HG03064 (cell line): ENCODE measurements around the gene BBS1.
A peak's percentile ranks its signal among the peaks of the same experiment; 100 is the strongest.
"Not testable (repeated sequence)": the region's sequence is repeated elsewhere in the genome, so short reads cannot be mapped to it uniquely, and the experiment has no call there.

Source experiments
- ATAC-seq: cut with Tn5 transposase; IDR thresholded peaks from one replicate; pipeline ENCODE4 v1.9.1; 2021; ENCODE audit warnings: low read depth; ENCODE audit not compliant: unreplicated experiment

BBS1 gene

DNA sequence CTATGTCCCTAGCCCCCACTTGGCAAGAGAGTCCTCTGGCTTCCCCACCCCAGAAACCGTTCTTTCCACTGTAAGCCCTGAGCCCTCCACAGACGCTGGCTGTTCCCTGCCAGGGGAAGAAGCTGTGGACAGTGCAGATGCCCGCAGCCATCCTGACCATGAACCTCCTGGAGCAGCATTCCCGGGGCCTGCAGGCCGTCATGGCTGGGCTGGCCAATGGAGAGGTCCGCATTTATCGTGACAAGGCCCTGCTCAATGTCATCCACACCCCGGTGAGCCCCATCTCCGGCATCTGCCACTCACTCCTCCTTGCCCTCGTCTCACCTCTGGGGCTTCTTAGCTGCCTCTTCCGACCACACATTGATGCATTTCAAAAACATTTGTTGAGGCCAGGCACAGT lies 13.2 kb downstream of the BBS1 start:
- no peak for ATAC-seq

GRCh38 chr11:66524304-66525040 lies 14.0 kb downstream of the BBS1 start:
- ATAC-seq, result no peak

DNA sequence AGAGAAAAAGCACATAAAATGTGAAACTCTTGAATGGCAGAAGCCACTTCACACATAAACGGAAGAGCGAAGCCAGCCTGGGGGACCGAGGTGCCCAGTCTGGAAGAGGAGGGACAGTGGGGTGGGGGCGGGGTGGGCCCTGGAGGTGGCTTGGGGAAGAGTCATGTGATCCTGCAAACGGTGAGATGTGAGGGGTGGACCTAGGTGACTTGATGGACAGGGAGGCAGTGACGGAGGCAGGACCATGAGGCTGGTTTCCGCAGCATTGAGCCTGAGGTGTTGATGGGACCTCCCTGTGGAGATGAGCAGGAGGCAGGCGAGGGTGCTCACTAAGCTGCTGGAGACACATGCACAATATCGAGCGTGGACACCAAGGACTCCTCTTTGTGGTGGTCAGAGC lies 18.6 kb downstream of the BBS1 start:
- ATAC-seq, result no peak

GRCh38 chr11:66529655-66530054 lies 19.2 kb downstream of the BBS1 start:
- no peak for ATAC-seq

- no peak for ATAC-seq
Observed at GRCh38 chr11:66530927-66531709, 20.7 kb downstream of the BBS1 start.

DNA sequence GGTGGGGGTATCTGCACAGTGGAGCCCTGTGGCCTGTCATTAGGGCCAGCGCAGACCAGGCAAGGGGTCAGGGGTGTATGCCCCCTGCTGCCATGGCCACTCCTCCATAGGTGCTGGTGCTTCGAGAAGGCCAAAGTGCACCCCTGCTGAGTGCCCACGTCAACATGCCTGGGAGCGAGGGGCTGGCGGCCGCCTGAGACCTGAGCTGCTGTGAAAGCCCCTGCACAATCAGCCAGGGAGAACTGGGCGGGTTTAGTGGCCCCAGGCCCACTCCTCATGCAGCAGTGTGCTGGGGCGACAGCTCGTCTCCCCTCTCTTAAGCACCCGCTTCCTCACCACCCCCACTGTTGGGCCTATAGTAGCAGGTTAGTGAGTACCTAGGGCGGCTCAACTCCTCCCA lies 21.4 kb downstream of the BBS1 start:
- no peak for ATAC-seq

- no peak for ATAC-seq
Observed at GRCh38 chr11:66532784-66533183, 22.3 kb downstream of the BBS1 start.

- no peak for ATAC-seq
Observed at GRCh38 chr11:66539170-66539869, 28.9 kb downstream of the BBS1 start.

DNA sequence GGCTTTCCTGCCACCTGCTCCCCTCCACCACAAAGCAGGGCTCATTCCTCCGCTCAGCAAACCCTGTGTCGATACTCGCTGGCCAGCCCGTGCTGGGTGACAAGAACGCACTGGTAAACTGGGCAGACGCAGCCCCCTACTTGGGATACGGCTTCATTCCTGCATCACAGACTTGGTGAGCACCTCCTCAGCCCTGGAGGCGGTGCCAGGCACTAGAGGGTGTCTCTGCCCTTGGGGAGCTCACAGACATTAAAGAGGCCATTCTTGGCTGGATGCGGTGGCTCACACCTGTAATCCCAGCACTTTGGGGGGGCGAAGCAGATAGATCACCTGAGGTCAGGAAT lies 29.4 kb downstream of the BBS1 start:
- ATAC-seq, result no peak

GRCh38 chr11:66540598-66540997 lies 30.2 kb downstream of the BBS1 start:
- ATAC-seq, result not testable (repeated sequence)

GRCh38 chr11:66541892-66542291 lies 31.5 kb downstream of the BBS1 start:
- ATAC-seq, result no peak

DNA sequence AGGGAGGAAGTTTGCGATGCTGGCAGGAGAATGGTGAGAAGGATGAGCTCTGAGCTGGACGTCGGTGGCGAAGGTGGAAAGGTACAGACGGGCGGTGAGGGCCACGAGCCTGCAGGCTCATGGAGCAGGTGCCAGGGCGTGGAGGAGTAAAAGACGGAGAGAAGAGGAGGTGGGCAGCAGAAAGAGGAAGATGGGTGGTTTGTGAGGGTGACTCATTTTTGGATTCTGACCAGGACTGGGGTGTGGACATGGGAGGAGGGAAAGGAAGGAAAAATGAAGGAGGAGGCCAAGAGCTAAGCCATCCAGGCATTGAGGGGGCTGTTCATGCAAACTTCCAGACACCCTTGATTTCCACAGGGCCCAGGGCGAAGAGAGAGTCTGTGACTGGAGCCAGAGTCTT lies 31.9 kb downstream of the BBS1 start:
- no peak for ATAC-seq

DNA sequence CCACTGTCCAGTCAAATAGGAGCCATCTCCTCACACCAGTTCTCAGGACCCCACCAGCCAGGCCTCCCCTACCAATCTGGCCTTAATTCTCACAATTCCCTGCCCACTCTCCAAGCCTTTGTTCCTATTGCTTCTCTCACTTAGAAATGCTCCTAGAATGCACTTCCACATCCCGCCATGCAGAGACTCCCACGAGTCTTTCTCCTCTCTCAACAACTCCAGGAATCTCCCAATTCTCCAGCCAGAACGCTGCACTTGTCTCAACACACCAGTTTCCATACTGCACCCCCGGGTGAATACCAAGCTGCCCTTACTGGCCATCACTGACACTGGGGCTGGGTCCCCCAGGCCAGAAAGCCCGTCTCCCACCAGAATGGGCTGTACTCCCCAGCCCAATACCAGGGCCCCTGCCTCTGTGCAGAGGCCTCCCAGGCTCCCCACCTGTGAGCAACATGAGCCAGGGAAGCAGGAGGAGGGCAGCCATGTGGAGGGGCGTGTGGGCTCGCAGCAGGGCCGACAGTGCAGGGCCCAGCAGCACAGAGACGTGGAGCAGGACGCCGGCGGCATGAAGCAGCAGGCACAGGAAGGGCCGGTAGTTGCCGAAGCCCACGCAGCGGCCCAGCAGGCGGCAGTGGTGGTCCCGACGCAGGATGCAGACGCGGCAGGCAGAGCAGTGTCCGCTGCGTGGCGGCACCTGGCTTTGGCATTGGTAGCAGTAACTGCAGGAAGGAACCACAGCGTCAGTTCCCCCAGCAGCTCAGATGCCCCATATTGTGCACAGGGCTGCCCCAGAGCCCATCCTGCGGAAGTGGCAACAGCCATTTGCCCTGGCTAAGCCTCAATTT lies 33.0 kb downstream of the BBS1 start:
- ATAC-seq, result no peak

- ATAC-seq, result not testable (repeated sequence)
Observed at GRCh38 chr11:66544952-66545351, 34.5 kb downstream of the BBS1 start.

DNA sequence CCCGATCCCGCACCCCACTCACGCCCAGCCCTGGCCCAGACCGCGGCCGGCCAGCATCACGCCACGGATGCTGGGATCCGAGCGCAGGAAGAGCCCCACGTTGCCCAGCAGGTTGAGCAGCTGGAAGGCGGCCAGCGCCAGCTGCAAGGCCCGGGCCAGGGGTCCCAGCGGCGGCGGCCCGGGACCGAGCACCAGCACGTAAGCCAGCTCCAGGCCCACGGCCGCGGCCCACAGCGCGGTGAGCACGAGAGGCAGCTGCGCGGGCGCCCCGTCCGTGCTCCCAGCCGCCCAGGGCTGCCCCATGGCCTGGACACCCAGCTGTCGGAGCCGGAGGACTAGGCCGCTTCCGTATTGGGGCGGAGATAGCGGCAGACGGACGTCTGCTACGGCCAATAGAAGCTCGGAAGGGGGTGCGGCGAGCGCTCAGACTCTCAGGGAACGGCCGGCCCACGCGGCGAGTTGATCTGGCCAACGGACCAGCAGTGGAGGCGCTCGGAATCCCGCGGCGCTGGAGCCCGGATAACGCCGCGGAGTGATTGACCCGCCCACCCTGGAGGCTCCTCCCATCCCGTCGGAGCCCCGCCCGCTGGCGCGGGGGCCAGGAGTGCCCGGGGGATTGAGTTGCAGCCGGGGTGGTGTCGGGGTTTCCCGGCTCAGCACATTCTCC lies 35.4 kb downstream of the BBS1 start, which contains the start of gene ZDHHC24:
Gene ZDHHC24, minus strand, starts transcription at position 348 of the 667 bp plus-strand sequence. Its CDS starts 45 bp downstream, at position 303.
- peak; percentile 77 for ATAC-seq

GRCh38 chr11:66546368-66546965 lies 36.0 kb downstream of the BBS1 start, which contains the start of gene ACTN3:
Gene ACTN3 (plus strand): TSS chr11:66546903. CDS start chr11:66546938, 35 bp downstream.
- ATAC-seq, result no peak

DNA sequence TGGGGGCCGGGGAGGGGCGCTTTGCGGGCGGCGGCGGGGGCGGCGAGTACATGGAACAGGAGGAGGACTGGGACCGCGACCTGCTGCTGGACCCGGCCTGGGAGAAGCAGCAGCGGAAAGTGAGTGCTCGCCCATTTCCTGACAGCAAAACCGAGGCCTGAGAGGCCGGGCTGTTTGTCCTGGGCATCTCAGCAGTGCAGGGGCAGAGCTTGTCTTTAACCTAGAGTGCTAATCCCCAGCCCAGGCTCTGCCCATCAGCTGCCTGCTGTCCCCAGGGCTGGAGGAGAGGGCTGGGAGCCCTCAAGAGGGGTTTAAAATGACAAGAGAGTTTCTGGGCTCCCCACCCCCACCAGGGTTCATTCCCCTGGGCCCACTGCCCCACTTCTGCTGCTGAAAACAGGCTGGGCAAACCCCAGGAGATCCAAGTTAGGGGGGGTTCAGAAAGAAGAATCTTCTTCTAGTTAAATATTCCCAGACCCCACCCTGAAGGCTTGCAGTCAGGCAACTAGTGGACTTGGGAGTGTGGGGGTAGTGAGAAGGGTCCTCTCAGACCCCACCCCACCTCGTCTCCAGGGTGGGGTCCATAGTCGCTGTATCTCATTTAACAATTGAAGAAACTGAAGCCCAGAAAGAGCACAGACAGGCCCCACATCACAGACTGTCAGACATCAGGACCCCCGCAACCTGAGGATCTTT lies 36.7 kb downstream of the BBS1 start:
- ATAC-seq, result no peak

DNA sequence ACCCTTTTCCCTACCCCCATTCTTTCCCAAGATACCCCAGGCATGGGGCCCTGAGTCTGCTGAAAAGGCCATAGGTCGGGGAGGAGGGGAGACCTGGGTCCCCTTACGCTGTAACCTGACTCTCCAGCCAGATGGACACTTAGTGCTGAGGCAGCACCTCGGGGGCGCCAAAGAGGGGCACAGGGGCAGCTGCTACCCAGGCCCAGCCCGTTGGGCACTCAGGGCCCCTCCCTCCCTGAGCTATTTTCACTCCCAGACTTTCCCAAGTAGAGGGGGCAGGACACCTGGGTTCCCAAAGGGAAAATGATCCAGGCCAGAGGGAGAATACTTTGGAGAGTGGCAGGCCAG lies 37.2 kb downstream of the BBS1 start:
- no peak for ATAC-seq

- no peak for ATAC-seq
Observed at GRCh38 chr11:66548041-66548440, 37.6 kb downstream of the BBS1 start.
